ENCODE results near the gene GHR. TPM values are rescaled to one million over a fixed set of nuclear protein-coding genes. Genes with fewer than 3 reads are reported as not detected.

The GHR gene
- total and polyA plus RNA-seq, 2 donors (not counting 3 experiments of a cell fraction or from before 2014, with no cell fraction given), result 0.27 to 0.28 TPM

DNA sequence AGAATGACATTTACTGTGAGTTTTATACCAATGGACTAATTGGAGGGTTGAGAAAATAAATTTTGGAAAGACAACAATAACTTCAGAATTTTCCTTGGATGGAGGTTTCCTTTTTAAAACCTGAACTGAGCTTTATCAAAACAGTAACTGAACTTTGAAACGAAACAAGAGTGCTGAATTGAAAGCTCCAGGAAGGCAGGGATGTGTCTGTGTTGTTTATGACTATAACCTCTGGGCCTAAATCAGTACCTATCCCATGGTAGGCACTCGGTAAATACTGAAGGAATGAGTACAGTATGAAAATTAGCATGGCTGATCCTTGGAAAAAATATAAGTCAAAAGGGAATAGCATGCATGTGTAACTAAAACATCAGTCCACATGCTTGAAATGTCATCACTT, 93.9 kb downstream of the GHR start:
- no peaks in the 10 kb centered on the region for H3K27me3 ChIP-seq (ENCODE audit: control insufficient read depth in 2 of 2, insufficient read depth in 2 of 2, low read length in 2 of 2)
- no peaks in the 10 kb centered on the region for H3K9me1 ChIP-seq (replicated peaks; ENCODE audit: control insufficient read depth, extremely low read depth, insufficient read depth, low read length)
- no peaks in the 10 kb centered on the region for H3K9me3 ChIP-seq (replicated peaks; ENCODE audit: control insufficient read depth, insufficient read depth, low read length)
- intact Hi-C loops (cut with micrococcal nuclease), result no loop called here
- DNase-seq (ENCODE audit: low read depth, low spot score) (no peak), FAIRE-seq (no peak)
- H3K27ac ChIP-seq (ENCODE audit: insufficient read depth, low read depth, low read length), result no peak overlapping the region
- H3K9ac ChIP-seq (replicated peaks; ENCODE audit: extremely low read depth, insufficient read depth, low read length), result no peak overlapping the region
- H3K4me1 ChIP-seq (ENCODE audit: control insufficient read depth, extremely low read depth, insufficient read depth, low read length), result no peaks in the 10 kb centered on the region
- no peak overlapping the region for H3K4me2 ChIP-seq (ENCODE audit: insufficient read depth, low read length)
- H3K4me3 ChIP-seq (replicated peaks in 1 of 3; ENCODE audit: insufficient read depth in 1 of 3, low read depth in 1 of 3, low read length in 3 of 3), result no peak overlapping the region
- POLR2A ChIA-PET, result no interaction called here
- no TSS peak for BruUV-seq (replicated peaks)
- CTCF ChIA-PET, result no interaction called here
- TF ChIP-seq, protein P1, sequence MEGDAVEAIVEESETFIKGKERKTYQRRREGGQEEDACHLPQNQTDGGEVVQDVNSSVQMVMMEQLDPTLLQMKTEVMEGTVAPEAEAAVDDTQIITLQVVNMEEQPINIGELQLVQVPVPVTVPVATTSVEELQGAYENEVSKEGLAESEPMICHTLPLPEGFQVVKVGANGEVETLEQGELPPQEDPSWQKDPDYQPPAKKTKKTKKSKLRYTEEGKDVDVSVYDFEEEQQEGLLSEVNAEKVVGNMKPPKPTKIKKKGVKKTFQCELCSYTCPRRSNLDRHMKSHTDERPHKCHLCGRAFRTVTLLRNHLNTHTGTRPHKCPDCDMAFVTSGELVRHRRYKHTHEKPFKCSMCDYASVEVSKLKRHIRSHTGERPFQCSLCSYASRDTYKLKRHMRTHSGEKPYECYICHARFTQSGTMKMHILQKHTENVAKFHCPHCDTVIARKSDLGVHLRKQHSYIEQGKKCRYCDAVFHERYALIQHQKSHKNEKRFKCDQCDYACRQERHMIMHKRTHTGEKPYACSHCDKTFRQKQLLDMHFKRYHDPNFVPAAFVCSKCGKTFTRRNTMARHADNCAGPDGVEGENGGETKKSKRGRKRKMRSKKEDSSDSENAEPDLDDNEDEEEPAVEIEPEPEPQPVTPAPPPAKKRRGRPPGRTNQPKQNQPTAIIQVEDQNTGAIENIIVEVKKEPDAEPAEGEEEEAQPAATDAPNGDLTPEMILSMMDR (IDR thresholded peaks at IDR 0.05; ENCODE audit: extremely low read depth in 1 of 2, insufficient read depth in 1 of 2, low read depth in 1 of 2, low read length in 2 of 2), result no peak
- TF ChIP-seq JUN (IDR thresholded peaks at IDR 0.05; ENCODE audit: borderline replicate concordance, insufficient read depth, insufficient read length, low read depth) (no peak), FOS (IDR thresholded peaks at IDR 0.05; ENCODE audit: borderline replicate concordance, insufficient read depth, low read length) (no peak), POLR2AphosphoS5 (IDR thresholded peaks at IDR 0.05; ENCODE audit: insufficient read depth, low read depth, low read length) (no peak), GATA2 (IDR thresholded peaks at IDR 0.05; ENCODE audit: insufficient read depth, insufficient read length, low read depth, low read length) (no peak)
- TF ChIP-seq, protein P2, sequence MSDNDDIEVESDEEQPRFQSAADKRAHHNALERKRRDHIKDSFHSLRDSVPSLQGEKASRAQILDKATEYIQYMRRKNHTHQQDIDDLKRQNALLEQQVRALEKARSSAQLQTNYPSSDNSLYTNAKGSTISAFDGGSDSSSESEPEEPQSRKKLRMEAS (IDR thresholded peaks at IDR 0.05; ENCODE audit: insufficient read depth, insufficient read length), result no peak
- H4K20me1 ChIP-seq (replicated peaks; ENCODE audit: control insufficient read depth, extremely low read depth, insufficient read depth, low read length), result no peaks in the 10 kb centered on the region
- no peaks in the 10 kb centered on the region for H3K36me3 ChIP-seq (ENCODE audit: control insufficient read depth in 2 of 2, extremely low read depth in 1 of 2, insufficient read depth in 2 of 2, low read length in 2 of 2)
- no peak overlapping the region for H2AFZ ChIP-seq (ENCODE audit: low read depth, low read length)
- dilution Hi-C loops (cut with MboI; ENCODE audit: extremely low pct_ligation_motif_present, low sequenced_read_pairs), result no loop called here
- no peaks in the 10 kb centered on the region for H3K79me2 ChIP-seq (ENCODE audit: control insufficient read depth, insufficient read depth, low read length)
